ENCODE data around the gene OR4E1.
"Not testable (repeated sequence)": the region's sequence is repeated elsewhere in the genome, so short reads cannot be mapped to it uniquely, and the experiment has no call there.

Gene OR4E1

GRCh38 chr14:21652209-21652808, 21.3 kb downstream of the OR4E1 start:
- no peak for DNase-seq

- DNase-seq: no peak
Measured at GRCh38 chr14:21647380-21647779, 26.2 kb downstream of the OR4E1 start.

GRCh38 chr14:21643407-21643806, 30.2 kb downstream of the OR4E1 start:
- DNase-seq: no peak

GRCh38 chr14:21642683-21643082, 30.9 kb downstream of the OR4E1 start:
- no peak for DNase-seq

- no peak for DNase-seq
Measured at GRCh38 chr14:21634840-21635239, 38.8 kb downstream of the OR4E1 start, which contains the start of gene OR10G2. TSS of gene OR10G2 (minus strand) at chr14:21634940. CDS start at chr14:21634842, 98 bp downstream.

GRCh38 chr14:21631084-21631483, 42.5 kb downstream of the OR4E1 start:
- no peak for DNase-seq

- DNase-seq: not testable (repeated sequence)
Measured at GRCh38 chr14:21630503-21630902, 43.1 kb downstream of the OR4E1 start.

- DNase-seq: no peak
Measured at GRCh38 chr14:21626491-21627230, 47.0 kb downstream of the OR4E1 start.
